ENCODE results near the gene SHC4.
A peak's percentile ranks its signal among the peaks of the same experiment; 100 is the strongest.
"Not testable (repeated sequence)": the region's sequence is repeated elsewhere in the genome, so short reads cannot be mapped to it uniquely, and the experiment has no call there.

Gene SHC4

DNA sequence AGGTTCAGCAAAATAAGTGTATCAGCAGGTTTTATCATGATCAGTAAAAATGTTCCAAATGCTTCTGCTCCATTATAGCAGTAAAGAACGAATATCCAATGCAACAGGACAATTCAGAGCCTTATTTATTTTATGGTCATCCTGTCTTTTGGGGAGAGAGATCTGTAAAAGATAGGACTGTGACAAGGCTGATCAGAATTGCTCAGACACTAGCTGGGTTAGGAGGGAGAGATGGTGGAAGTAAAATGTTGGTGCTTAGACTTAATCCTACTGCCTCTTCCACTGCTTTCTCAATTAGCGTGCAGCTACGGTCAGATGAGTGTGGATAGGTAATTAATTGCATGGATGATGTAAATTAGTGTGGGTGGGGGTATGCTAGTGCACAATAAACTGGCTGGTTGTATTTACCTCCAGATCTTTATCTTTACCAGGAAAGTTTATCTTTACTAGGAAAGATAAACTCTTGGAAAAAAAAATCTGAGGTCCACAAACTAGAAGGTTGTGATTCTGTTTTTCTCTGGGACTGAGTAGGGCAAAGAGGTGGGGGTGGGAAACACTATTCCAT lies 83.6 kb downstream of the SHC4 start:
- DNase-seq (ENCODE audit: low spot score) = no peak

DNA sequence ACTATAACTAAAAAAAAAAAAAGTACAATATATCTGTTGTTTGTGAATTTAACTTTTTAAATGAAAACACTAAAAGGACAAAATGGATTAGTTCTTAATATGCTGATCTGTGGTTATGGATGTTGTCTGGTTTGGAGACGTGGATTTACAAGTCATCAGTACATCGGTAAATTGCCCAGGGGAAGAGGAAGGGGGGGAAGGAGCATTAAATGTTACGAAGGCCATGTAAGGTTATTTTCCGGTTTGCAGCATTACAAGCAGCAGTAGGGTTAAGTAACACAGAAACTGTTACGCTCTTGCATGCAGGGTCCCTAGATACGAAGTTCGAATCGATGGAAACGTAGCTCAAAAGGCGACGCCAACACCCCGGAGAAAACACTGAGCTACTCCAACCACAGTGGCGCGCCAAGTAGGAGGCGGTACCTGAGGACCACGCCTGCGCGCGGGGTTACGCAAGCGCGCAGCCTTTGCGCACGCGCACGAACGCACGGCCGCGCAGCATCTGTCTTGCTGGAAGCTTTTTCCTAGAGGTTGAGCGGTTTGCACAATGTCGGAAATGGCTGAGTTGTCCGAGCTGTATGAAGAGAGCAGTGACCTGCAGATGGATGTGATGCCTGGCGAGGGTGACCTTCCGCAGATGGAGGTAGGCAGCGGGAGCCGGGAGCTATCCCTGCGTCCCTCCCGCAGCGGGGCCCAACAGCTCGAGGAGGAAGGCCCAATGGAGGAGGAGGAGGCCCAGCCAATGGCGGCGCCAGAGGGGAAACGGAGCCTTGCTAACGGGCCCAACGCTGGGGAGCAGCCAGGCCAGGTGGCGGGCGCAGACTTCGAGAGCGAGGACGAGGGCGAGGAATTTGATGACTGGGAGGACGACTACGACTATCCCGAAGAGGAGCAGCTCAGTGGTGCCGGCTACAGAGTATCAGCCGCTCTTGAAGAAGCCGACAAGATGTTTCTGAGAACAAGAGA lies 85.8 kb downstream of the SHC4 start, which contains the start of gene EID1:
Gene EID1 (plus strand): TSS at position 505 of the 966 bp plus-strand sequence. CDS start 43 bp downstream, at position 548.
- peak; percentile 95 for DNase-seq (ENCODE audit: low spot score)

DNA sequence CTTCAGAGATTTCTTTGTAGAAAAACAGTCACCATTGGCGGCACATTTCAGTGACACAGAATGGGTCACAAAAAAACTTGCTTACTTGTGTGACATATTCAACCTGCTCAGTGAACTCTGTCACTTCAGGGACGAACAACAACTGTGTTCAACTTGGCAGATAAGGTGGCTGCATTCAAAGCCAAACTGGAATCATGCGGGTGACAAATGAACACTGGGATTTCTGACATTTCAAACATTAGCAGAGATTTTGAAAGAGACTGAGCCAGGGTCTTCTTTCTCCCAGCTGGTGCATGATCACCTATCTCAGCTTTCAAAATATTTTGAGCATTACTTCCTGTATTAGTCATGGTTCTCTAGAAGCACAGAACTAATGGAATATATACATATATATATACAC lies 87.7 kb downstream of the SHC4 start:
- no peak for DNase-seq (ENCODE audit: low spot score)

DNA sequence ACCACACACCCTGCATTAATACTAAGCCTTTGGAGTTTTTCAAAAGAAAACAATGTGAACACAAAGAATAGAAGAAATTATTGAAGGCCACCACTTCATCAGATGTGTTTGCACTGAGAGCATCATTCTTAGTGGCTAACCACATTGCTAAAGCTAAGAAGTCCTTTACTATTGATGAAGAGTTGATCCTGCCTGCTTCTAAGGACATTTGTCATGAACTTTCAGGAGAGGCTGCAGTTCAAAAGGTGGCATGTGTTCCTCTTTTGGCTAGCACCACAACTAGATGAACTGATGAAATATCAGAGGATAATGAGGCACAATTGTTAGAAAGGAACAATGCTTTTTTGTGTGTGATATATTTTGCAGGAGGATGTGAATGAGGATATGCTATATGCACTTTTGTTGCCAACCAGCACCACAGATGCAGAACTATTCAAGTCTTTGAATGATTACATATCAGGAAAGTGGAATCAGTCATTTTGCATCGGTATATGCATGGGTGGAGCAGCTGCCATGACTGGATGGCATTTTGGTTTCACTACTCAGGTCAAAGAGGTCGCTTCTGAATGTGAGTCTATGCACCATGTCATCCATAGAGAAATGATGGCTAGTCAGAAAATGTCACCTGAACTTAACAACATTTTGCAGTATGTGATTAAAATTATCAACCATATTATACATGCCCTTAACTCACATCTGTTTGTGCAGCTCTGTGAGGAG lies 88.3 kb downstream of the SHC4 start:
- no peak for DNase-seq (ENCODE audit: low spot score)

DNA sequence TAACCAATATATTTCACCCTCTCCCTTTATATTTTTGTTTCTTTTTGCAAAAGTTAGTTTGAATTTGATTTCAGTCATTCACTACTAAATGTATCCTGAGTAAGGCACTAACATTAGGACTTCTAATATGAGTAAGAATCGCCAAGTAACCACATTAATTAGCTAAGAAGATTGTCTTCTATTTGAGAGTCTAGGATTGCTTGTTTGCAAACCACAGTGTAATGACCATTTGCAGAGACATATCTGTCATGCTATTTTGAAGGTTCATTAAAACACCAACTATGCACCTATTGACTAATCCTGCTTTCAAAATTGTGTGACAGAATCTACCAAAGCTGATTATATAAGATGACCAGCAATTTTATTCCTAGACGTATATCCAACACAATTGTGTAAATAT lies 91.1 kb downstream of the SHC4 start:
- no peak for DNase-seq (ENCODE audit: low spot score)

DNA sequence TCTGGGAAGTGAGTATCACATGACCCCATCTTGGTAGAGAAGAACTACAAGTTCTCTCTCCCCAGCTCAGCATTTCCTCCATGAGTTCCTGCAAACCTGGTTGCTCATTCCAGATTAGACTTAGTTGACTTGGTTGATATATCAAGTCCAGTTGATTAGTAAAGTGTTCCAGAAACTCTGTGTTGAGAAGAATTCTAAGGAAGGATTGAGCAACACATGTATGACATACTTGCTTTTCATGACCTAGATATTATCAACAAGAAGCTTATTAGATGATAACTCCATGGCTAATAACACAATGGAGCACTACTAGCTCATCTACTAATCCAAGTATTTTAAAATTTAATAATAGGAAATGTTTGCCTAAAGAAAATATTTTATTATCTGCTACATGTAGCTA lies 92.2 kb downstream of the SHC4 start:
- DNase-seq (ENCODE audit: low spot score) = no peak

DNA sequence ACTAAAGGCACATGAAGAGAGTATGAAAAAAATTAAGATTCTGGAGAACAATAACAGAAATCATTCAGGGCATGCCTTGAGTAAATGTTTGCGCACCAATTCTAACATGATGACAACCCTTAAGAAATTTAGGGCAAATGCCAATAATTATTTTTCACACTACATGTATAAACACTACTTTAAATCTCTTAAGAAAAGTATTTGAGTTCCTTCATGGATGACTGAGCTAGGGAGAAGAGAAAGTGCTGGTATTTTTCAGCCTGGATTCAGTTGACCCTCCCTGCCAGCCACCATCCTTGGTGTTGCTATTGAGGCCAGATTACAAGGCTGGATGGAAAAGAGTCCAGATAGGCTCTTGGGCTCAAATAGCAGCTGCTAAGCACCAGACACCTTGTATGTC lies 93.8 kb downstream of the SHC4 start:
- DNase-seq (ENCODE audit: low spot score) = no peak

- DNase-seq (ENCODE audit: low spot score) = peak; percentile 37
Observed at GRCh38 chr15:48868536-48868935, 95.2 kb downstream of the SHC4 start.

- no peak for DNase-seq (ENCODE audit: low spot score)
Observed at GRCh38 chr15:48868023-48868422, 95.7 kb downstream of the SHC4 start.

- DNase-seq (ENCODE audit: low spot score) = no peak
Observed at GRCh38 chr15:48866141-48866563, 97.6 kb downstream of the SHC4 start.

DNA sequence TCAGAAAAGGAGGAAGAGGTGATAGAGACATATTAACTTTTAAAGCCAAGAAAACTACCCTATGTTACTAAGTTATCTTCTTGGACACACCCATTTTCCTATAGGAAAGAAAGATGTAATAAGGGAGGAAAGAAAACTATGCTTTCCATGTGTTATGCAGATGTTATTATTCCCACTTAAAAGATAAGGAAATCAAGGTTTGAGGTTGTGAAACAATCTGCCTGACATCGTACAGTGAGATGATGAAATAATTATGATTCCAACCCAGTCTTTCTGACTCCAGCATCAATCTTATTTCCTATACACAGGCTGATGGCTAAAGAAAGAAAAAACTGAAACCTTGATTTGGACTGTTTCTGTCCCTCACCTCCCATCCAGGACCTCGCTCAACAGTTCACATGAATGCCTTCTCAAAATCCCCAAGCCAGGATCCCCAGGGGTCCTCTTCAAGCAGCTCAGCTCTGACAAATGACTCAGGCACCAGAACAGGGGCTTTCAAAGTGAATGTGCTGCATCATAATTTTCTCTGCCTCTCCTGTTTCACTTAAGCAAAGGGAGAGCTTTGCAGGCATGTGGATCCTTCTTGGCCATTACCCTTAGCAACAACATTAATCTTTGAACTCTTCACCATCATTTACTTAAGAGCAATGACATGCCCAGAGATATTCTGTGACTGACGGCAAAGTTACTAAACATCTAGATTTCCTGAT lies 98.2 kb downstream of the SHC4 start:
- no peak for DNase-seq (ENCODE audit: low spot score)

GRCh38 chr15:48862705-48863104 lies 101.0 kb downstream of the SHC4 start:
- no peak for DNase-seq (ENCODE audit: low spot score)

GRCh38 chr15:48861813-48862431 lies 101.8 kb downstream of the SHC4 start:
- DNase-seq (ENCODE audit: low spot score) = peak; percentile 78

DNA sequence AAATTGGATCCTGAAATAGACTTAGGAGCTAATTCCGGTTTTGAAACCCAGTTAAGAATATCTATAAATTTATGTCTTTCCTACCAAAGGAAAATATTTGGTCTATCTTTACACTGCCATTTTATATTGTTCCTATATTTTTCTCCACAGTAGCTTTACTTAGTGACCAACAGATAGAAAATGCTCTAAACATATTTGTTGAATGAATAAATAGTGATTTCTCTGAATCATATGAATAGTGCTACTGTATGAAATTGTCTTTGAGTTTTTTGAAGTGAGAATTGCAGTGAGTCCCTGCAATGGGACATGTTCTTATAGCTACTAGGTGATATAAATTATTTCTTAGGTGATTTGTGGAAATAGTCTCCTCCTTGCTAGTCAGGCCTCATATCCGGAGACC lies 104.3 kb downstream of the SHC4 start:
- DNase-seq (ENCODE audit: low spot score) = no peak

- DNase-seq (ENCODE audit: low spot score) = no peak
Observed at GRCh38 chr15:48858401-48858800, 105.3 kb downstream of the SHC4 start.

DNA sequence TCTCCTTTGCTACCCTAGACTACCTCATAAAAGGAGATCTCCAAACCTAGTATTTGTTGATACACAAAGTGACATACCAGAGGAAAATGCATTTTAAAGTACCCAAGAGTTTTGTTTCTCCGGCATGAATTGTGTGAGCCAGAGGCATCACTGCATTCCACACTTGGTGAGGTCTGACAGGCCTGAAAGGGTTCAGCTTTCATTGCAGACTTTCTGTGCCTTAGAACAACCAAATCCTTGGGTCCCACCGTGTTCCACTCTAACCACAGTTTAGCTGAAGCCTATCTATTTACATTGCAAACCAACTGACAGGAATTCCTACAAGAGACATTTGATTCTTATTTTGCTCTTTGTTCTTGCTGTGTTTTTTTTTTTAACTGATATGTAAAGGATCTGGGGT lies 106.8 kb downstream of the SHC4 start:
- DNase-seq (ENCODE audit: low spot score) = no peak

DNA sequence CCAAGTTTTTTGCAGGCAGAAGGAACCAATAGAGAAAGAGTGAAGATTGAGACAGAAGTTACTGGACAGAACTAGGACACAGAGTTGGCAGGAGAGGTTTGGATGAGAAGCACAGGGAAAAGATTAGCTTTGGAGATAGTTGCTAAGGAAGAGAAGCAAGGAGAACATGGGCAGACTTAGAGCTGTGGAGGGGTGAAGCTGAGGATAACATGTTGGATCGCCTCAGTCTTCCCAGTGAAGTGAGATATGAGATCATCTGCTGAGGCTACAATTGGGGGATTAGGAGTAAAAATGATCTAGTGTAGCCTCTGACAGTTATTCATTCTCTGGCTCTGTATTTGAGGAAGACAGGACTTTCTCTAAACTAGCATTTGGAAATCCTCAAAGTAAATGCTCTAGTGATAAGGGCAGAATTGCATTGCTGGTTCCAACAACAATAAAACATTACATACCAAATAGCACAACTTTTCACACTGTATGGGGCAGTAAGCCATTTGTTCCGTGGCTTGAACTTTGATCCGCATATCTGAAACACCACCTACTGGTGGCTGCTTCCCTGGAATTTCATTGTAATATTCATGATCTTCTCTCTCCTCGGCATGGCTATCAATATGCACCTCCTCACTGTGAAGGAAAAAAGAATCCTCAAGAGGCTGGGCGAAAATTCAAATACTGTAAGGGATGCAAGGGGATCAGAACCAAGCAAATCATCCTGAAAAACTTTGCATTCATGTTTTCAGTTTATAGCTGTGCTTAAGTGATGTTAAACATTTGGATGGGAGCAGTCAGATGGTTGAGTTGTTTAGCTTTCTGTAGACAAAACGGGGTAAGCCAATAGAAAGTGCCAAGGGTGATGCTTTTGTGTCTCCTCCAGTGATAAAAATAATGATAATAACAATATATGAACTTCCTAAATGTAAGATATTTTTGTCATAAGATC lies 107.9 kb downstream of the SHC4 start:
- DNase-seq (ENCODE audit: low spot score) = peak; percentile 70

DNA sequence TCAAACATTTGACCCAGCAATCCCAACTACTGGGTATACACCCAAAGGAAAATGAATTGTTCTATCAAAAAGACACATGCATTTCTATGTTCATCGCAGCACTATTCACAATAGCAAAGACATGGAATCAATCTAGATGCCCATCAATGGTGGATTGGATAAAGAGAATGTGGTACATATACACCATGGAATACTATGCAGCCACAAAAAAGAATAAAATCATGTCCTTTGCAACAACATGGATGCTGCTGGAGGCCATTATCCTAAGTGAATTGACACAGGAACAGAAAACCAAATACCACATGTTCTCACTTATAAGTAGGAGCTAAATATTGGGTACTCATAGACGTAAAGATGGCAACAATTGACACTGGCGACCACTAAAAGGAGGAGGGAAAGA lies 109.3 kb downstream of the SHC4 start:
- DNase-seq (ENCODE audit: low spot score) = not testable (repeated sequence)

- DNase-seq (ENCODE audit: low spot score) = no peak
Observed at GRCh38 chr15:48851956-48852355, 111.8 kb downstream of the SHC4 start.

DNA sequence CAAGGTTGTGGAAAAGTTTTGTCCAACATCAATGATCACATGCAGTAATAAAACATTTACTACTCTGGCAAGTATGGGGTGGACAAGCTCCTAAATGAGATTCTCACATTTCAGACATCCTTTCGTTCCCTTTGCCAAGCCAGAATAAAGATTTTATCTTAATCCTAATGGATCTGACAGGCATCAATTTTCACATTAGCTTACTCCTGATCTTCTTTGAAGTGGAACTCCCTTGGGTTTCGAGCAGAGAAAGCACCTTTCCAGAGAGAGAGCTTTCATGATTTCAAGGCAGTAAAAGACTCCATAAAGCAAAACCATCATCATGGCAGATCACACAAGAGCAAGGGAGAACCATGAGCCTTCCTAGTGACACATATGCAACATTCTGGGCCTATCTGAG lies 113.1 kb downstream of the SHC4 start:
- DNase-seq (ENCODE audit: low spot score) = no peak

DNA sequence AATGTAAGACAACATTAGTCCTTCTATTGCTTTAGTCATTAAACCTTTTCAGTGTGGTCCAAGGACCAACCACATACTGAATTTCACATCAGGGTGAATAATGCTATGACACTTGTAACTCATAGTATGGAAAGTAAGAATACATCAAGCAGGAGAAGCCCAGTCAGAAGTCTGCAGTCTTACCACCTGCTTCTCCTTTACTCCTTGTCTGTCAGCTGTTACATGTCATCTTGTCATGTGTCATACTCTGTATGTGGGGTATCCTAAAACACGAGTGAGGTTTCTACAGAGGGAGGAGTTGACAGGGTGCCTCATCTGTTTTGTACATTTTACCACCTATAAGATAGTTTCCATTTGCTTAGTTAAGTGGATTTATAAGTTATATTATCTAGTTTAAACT lies 118.6 kb downstream of the SHC4 start:
- no peak for DNase-seq (ENCODE audit: low spot score)

Measured in LoVo (cell line).